Measurements from ENCODE around the gene USB1. TPM values are rescaled to one million over a fixed set of nuclear protein-coding genes. Genes with fewer than 3 reads are reported as not detected.

USB1 gene
- total and polyA plus RNA-seq, 5 donors from 2014 or later = 29.3 to 46.8 (median 35.7) TPM

Other genes with a start within 250 kb of the USB1 start
- 1.2 TPM for gene KIFC3, start 198.9 kb upstream of the USB1 start, total RNA-seq
- not detected for gene KIFC3, start 198.9 kb upstream of the USB1 start, polyA plus RNA-seq
- gene CNGB1, start 30.3 kb upstream of the USB1 start, total RNA-seq = not detected
- gene CNGB1, start 30.3 kb upstream of the USB1 start, polyA plus RNA-seq = not detected
- 13.2 TPM for gene ZNF319, start 735 bp upstream of the USB1 start, total RNA-seq
- 1 to 10 TPM; 2.6 to 7.2 (median 5.0) TPM for gene ZNF319, start 735 bp upstream of the USB1 start, polyA plus RNA-seq
- gene MMP15, start 24.3 kb downstream of the USB1 start, total RNA-seq = 0.27 TPM
- gene MMP15, start 24.3 kb downstream of the USB1 start, polyA plus RNA-seq = under 1 TPM in 2 of 4 donors, not detected in 2; 0.03 to 0.11 TPM
- gene CFAP20, start 128.0 kb downstream of the USB1 start, total RNA-seq = 147 TPM
- 10 to 100 TPM; 41.9 to 53.1 (median 47.8) TPM for gene CFAP20, start 128.0 kb downstream of the USB1 start, polyA plus RNA-seq
- 57.3 TPM for gene CSNK2A2, start 196.7 kb downstream of the USB1 start, total RNA-seq
- gene CSNK2A2, start 196.7 kb downstream of the USB1 start, polyA plus RNA-seq = 10 to 100 TPM in 2 of 4 donors, 1 to 10 TPM in 2; 7.9 to 11.6 (median 9.6) TPM